GM12801 (cell line): ENCODE results near the gene LTBR.

ENCODE experiments used
- CTCF ChIP-seq: IDR thresholded peaks from one replicate; pipeline ENCODE4 v1.5.1; 2011; ENCODE audit warnings: control low read depth; ENCODE audit not compliant: insufficient read length; ENCODE audit errors: extremely low read depth

LTBR gene

GRCh38 chr12:6423267-6424007 is 39.5 kb downstream of the LTBR start:
- TF ChIP-seq CTCF = no peak

- TF ChIP-seq CTCF = no peak
These were observed 40.0 kb downstream of the LTBR start for GRCh38 chr12:6424008-6424347.

GRCh38 chr12:6424866-6425265 is 40.9 kb downstream of the LTBR start:
- no peak for TF ChIP-seq CTCF

DNA sequence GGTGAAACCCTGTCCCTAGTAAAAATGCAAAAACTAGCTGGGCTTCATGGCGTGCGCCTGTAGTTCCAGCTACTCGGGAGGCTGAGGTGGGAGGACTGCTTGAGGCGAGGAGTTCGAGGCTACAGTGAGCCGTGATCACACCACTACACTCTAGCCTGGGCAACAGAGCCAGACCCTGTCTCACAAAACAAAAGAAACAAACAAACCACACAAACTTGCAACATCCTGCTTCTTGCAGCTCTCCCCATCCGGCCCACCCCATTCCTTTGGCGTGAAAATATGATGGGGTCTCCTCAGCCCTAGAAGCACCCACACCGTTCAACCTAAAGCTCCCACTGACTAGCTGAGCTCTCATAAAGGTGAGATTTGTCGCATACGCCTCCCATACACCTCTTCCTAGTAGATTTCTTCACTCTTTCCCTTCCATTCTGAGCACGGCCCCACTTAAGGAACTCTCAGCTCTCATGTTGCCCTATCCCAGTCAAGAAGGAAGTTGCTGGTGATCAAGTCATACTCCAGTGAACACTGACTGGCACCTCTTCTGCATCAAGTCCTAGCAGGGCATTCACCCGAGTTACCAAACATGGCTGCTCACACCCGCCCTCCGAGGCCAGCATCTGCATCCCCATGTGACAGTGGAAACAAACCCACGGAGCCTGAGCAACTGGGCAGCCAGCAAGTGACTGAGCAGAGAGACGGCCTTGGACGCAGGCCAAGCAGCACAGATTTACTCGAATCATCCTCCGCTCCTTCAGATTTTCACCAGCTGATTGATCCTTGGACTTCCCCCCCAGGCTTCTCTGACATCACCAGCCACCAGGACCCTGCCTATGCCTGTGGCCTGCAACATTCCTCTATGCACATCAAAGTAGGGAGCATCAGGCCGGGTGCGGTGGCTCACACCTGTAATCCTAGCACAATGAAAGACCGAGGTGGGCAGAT is 41.9 kb downstream of the LTBR start:
- TF ChIP-seq CTCF = no peak

GRCh38 chr12:6426882-6427671 is 43.1 kb downstream of the LTBR start:
- TF ChIP-seq CTCF = no peak

- TF ChIP-seq CTCF = no peak
These were observed 44.4 kb downstream of the LTBR start for GRCh38 chr12:6428326-6428725.

- no peak for TF ChIP-seq CTCF
These were observed 46.4 kb downstream of the LTBR start for GRCh38 chr12:6430124-6430989.
